IMR-90 (cell line): ENCODE measurements around the gene WDR45B.

Experiments used
- BHLHE40 ChIP-seq: fragments of 150-350 bp; IDR thresholded peaks from 2 replicates; pipeline ENCODE4 v1.6.1; 2016; ENCODE audit warnings: mild to moderate bottlenecking, low read depth, low read length
- CHD1 ChIP-seq: IDR thresholded peaks from 2 replicates; pipeline ENCODE4 v1.6.1; 2012; ENCODE audit warnings: low read depth, low read length, improper control_type of control experiment
- FOS ChIP-seq: fragments of 150-350 bp; IDR thresholded peaks from 2 replicates; pipeline ENCODE4 v1.6.1; 2016; ENCODE audit warnings: low read depth, low read length
- MAFK ChIP-seq: IDR thresholded peaks from 2 replicates; pipeline ENCODE4 v1.6.1; 2012; ENCODE audit warnings: low read depth, low read length, improper control_type of control experiment
- MAZ ChIP-seq: IDR thresholded peaks from 2 replicates; pipeline ENCODE4 v1.6.1; 2012; ENCODE audit warnings: low read depth, mild to moderate bottlenecking, low read length, improper control_type of control experiment, moderate library complexity, borderline replicate concordance
- MXI1 ChIP-seq: IDR thresholded peaks from 2 replicates; pipeline ENCODE4 v1.6.1; 2012; ENCODE audit warnings: low read depth, mild to moderate bottlenecking, low read length, moderate library complexity, borderline replicate concordance
- POLR2A ChIP-seq: IDR thresholded peaks from 2 replicates; pipeline ENCODE4 v1.6.1; 2012; ENCODE audit warnings: mild to moderate bottlenecking, low read depth, low read length
- RAD21 ChIP-seq: IDR thresholded peaks from 2 replicates; pipeline ENCODE4 v1.6.1; 2012; ENCODE audit warnings: low read length, improper control_type of control experiment
- RCOR1 ChIP-seq: IDR thresholded peaks from 2 replicates; pipeline ENCODE4 v1.6.1; 2012; ENCODE audit warnings: mild to moderate bottlenecking, low read length, improper control_type of control experiment; ENCODE audit not compliant: insufficient replicate concordance
- RFX5 ChIP-seq: IDR thresholded peaks from 2 replicates; pipeline ENCODE4 v1.8.0; 2012; ENCODE audit warnings: low read depth, mild to moderate bottlenecking, low read length, moderate library complexity
- TF ChIP-seq, protein P1 (sequence below): conservative IDR thresholded peaks from 2 replicates; pipeline ENCODE4 v1.5.1; 2012; ENCODE audit warnings: mild to moderate bottlenecking, low read depth, low read length, improper control_type of control experiment
- TF ChIP-seq, protein P2 (sequence below): fragments of 150-350 bp; IDR thresholded peaks from 2 replicates; pipeline ENCODE4 v1.6.1; 2017; ENCODE audit warnings: mild to moderate bottlenecking, antibody characterized with exemption, low read length, low read depth
- TF ChIP-seq, protein P3 (sequence below): fragments of 150-350 bp; IDR thresholded peaks from 2 replicates; pipeline ENCODE4 v1.6.1; 2016; ENCODE audit warnings: low read depth, mild to moderate bottlenecking, low read length, moderate library complexity, borderline replicate concordance

DNA sequence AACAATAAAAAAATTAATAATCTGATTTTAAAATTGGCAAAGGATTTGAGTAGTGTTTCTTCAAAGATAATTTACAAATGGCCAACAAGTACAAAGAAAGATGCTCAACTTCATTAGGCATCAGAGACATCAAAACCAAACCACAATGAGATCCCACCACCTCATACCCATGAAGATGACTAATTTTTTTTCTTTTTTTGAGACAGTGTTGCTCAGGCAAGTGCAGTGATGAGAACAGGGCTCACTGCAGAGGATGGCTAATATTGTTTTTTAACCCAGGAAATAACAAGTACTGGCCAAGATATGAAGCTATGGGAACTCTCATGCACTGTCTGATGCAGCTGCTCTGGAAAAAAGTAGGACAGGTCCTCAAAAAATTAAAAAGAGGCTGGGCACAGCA is 14.9 kb downstream of the WDR45B start:
- TF ChIP-seq POLR2A = no peak
- TF ChIP-seq, protein P1, sequence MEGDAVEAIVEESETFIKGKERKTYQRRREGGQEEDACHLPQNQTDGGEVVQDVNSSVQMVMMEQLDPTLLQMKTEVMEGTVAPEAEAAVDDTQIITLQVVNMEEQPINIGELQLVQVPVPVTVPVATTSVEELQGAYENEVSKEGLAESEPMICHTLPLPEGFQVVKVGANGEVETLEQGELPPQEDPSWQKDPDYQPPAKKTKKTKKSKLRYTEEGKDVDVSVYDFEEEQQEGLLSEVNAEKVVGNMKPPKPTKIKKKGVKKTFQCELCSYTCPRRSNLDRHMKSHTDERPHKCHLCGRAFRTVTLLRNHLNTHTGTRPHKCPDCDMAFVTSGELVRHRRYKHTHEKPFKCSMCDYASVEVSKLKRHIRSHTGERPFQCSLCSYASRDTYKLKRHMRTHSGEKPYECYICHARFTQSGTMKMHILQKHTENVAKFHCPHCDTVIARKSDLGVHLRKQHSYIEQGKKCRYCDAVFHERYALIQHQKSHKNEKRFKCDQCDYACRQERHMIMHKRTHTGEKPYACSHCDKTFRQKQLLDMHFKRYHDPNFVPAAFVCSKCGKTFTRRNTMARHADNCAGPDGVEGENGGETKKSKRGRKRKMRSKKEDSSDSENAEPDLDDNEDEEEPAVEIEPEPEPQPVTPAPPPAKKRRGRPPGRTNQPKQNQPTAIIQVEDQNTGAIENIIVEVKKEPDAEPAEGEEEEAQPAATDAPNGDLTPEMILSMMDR = no peak
- TF ChIP-seq, protein P2, sequence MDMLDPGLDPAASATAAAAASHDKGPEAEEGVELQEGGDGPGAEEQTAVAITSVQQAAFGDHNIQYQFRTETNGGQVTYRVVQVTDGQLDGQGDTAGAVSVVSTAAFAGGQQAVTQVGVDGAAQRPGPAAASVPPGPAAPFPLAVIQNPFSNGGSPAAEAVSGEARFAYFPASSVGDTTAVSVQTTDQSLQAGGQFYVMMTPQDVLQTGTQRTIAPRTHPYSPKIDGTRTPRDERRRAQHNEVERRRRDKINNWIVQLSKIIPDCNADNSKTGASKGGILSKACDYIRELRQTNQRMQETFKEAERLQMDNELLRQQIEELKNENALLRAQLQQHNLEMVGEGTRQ = no peak
- TF ChIP-seq MAZ = no peak
- TF ChIP-seq RFX5 = no peak
- TF ChIP-seq CHD1 = no peak
- no peak for TF ChIP-seq BHLHE40
- no peak for TF ChIP-seq MAFK
- TF ChIP-seq, protein P3, sequence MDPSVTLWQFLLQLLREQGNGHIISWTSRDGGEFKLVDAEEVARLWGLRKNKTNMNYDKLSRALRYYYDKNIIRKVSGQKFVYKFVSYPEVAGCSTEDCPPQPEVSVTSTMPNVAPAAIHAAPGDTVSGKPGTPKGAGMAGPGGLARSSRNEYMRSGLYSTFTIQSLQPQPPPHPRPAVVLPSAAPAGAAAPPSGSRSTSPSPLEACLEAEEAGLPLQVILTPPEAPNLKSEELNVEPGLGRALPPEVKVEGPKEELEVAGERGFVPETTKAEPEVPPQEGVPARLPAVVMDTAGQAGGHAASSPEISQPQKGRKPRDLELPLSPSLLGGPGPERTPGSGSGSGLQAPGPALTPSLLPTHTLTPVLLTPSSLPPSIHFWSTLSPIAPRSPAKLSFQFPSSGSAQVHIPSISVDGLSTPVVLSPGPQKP = no peak
- no peak for TF ChIP-seq RCOR1
- no peak for TF ChIP-seq FOS
- TF ChIP-seq MXI1 = no peak
- no peak for TF ChIP-seq RAD21
